Measurements from ENCODE around the gene OSBPL2.

- TF ChIP-seq, protein P1, sequence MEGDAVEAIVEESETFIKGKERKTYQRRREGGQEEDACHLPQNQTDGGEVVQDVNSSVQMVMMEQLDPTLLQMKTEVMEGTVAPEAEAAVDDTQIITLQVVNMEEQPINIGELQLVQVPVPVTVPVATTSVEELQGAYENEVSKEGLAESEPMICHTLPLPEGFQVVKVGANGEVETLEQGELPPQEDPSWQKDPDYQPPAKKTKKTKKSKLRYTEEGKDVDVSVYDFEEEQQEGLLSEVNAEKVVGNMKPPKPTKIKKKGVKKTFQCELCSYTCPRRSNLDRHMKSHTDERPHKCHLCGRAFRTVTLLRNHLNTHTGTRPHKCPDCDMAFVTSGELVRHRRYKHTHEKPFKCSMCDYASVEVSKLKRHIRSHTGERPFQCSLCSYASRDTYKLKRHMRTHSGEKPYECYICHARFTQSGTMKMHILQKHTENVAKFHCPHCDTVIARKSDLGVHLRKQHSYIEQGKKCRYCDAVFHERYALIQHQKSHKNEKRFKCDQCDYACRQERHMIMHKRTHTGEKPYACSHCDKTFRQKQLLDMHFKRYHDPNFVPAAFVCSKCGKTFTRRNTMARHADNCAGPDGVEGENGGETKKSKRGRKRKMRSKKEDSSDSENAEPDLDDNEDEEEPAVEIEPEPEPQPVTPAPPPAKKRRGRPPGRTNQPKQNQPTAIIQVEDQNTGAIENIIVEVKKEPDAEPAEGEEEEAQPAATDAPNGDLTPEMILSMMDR (conservative IDR thresholded peaks at IDR 0.05; ENCODE audit: low read depth, low read length), result no peak
- no peak for TF ChIP-seq EZH2 (IDR thresholded peaks at IDR 0.05; ENCODE audit: borderline replicate concordance, low read depth, low read length, poor library complexity, severe bottlenecking)
These were observed 87.0 kb downstream of the OSBPL2 start for GRCh38 chr20:62325172-62325905.
